KBM-7 (cell line): ENCODE data around the gene ASTL.
"Not testable (repeated sequence)": the region's sequence is repeated elsewhere in the genome, so short reads cannot be mapped to it uniquely, and the experiment has no call there.

Experiments
- DNase-seq: peaks from one replicate; pipeline ENCODE4 v3.0.0-alpha.2; 2015
- in situ Hi-C: fragments of 300-500 bp; cut with MboI; formaldehyde crosslinking; loops from 2 replicates; pipeline ENCODE4 v1.14.3; 2020; ENCODE audit warnings: low sequenced_read_pairs, low pct_unique_long_range_greater_than_20kb, mixed read lengths

Gene ASTL

GRCh38 chr2:96147593-96148201 is 9.4 kb upstream of the ASTL start:
- DNase-seq: no peak
- in situ Hi-C loops: no loop called here

- in situ Hi-C loops: no loop called here
- DNase-seq: peak; percentile 19
Measured at GRCh38 chr2:96146881-96147592, 8.7 kb upstream of the ASTL start.

- in situ Hi-C loops: no loop called here
- DNase-seq: peak; percentile 87
Measured at GRCh38 chr2:96146153-96146880, 8.0 kb upstream of the ASTL start.

DNA sequence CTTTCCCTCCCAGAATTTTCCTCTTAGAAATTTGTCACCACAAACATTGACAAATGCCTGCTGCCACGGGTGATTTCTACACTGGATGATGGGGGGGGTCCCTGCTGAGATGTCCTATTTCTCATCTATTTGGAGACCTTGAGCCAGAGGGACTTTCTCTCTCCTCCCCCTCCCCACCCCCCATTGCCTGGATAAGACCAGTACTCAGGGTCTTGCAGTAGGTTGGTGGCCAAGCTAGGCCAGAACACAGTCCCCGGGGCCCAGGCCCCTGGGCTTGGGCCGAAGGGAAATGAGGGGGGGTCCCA is 7.5 kb upstream of the ASTL start:
- in situ Hi-C loops: no loop called here
- DNase-seq: no peak

DNA sequence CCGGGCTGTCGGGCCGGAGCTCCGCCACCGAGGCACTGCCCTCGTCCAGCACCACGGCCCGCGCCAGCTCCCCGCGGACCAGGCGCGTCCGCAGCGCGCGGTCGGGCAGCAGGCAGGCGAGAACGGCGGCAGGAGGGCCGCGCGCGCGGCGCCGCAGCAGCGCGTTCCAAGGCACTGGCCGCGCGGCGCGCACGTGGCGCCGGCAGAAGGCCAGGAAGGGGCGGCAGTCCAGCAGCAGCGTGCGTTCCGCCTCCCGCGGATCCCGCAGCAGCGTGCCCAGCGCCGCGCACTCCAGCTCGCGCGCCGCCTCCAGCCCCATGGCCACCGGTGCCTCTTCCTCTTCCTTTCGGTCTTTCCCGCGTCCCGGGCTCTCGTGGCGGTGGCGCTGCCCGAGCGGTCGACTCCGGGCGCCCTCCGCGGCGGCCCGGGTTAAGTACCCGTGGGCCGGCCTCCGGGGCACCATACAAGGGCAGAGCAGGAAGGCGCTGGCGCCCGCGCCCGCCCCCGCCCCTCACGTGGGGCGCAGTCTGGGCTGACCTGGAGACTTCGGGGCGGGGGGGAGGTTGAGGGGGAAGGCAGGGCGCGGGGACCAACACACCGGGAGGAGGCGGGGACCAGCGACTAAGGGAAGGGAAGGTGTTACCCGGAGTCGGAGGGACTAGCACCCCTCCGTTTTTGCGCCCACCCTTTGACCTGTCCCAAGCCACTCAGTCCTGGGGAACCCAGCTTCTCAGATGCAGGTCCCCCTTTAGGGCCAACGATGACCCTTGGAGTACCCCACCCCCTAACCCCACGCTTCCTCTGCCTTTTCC is 6.9 kb upstream of the ASTL start, which contains the start of gene DUSP2:
DUSP2 (minus strand) TSS at position 405 of the 812 bp plus-strand sequence; CDS start at position 319, 86 bp downstream.
- in situ Hi-C loops: no loop called here

GRCh38 chr2:96144481-96145035 is 6.3 kb upstream of the ASTL start:
- DNase-seq: peak; percentile 43
- in situ Hi-C loops: no loop called here

More for the DNA sequence above, 6.9 kb upstream of the ASTL start, which contains the start of gene DUSP2:
- peak; percentile 90 for DNase-seq

DNA sequence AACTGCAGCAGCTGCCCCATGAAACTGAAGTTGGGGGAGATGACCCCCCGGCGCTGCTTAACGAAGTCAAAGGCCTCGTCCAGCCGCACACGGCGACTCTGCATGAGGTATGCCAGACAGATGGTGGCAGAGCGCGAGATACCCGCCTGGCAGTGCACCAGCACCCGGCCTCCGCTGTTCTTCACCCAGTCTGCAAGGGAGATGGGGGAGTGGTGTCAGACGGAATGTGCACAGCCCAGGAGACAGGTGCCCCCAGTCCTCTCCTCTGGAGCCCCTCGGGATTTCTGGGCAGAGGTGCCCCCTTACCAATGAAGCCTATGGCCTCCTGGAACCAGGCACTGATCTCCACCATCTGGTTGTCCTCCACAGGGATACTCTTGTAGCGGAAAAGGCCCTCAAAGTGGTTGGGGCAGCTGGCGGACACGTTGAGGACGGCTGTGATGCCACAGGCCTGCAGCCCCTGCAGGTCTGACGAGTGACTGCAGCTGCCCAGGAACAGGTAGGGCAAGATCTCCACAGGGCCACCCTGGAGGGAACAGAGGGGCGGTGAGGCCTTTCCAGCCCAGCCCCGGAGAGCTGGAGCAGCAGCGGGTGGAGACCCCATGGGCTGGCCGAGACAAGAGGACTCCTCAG is 5.7 kb upstream of the ASTL start:
- in situ Hi-C loops: no loop called here
- DNase-seq: no peak

GRCh38 chr2:96143231-96143847 is 5.0 kb upstream of the ASTL start:
- in situ Hi-C loops: no loop called here
- no peak for DNase-seq

DNA sequence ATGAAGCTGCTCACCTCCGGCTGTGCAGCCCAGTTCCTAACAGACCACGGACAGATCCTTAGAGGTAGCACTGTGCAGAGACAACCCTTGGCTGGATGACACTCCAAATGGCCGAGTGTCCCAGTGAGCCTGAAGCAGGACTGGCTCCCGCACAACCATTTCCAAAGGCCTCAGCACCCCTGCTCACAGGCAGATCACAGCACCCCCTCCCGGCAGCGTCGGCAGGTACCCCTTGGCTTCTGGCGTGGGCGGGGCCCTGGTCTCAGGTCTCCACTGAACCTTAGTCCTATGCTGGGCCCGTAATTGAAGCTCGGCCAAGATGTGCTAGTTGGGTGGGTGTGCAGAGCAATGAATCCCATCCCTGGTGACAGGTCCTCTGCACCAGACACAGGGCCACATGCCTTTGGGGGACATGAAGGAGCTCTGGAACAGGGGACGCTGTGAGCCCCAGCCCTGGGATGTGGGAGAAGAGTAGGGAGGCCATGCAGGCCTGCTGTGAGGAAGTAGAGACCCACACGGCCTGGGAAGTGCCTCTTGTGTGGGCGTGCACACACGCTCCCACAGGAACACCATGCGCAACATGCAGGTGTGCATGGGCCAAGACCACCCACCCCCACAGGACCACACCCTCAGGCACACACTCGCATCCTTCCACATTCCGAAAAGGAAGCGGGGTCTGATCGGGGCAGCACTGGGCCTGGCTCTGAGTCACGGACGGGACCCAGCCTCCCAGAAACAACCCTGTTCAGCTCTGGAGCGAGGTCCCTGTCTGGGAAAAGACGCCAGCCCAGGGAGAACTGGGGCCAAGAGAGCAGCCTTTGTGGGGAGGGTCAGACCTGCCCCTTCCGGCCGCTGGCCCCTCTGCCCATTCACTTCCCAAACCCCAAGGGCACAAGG is 4.2 kb upstream of the ASTL start:
- no peak for DNase-seq
- in situ Hi-C loops: no loop called here

DNA sequence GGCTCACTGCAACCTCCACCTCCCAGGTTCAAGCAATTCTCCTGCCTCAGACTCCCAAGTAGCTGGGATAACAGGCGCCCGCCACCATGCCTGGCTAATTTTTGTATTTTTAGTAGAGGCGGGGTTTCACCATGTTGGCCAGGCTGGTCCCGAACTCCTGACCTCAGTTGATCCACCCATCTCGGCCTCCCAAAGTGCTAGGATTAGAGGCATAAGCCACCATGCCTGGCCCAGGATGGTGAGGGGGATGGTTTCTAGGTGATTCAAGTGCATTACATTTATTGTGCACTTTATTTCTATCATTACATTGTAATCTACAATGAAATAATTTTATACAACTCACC is 3.3 kb upstream of the ASTL start:
- in situ Hi-C loops: not testable (repeated sequence)

GRCh38 chr2:96140941-96141623 is 2.8 kb upstream of the ASTL start:
- no peak for DNase-seq
- in situ Hi-C loops: no loop called here

More for the DNA sequence above, 3.3 kb upstream of the ASTL start:
- not testable (repeated sequence) for DNase-seq

- in situ Hi-C loops: no loop called here
- no peak for DNase-seq
Measured at GRCh38 chr2:96139181-96139758, 968 bp upstream of the ASTL start.

DNA sequence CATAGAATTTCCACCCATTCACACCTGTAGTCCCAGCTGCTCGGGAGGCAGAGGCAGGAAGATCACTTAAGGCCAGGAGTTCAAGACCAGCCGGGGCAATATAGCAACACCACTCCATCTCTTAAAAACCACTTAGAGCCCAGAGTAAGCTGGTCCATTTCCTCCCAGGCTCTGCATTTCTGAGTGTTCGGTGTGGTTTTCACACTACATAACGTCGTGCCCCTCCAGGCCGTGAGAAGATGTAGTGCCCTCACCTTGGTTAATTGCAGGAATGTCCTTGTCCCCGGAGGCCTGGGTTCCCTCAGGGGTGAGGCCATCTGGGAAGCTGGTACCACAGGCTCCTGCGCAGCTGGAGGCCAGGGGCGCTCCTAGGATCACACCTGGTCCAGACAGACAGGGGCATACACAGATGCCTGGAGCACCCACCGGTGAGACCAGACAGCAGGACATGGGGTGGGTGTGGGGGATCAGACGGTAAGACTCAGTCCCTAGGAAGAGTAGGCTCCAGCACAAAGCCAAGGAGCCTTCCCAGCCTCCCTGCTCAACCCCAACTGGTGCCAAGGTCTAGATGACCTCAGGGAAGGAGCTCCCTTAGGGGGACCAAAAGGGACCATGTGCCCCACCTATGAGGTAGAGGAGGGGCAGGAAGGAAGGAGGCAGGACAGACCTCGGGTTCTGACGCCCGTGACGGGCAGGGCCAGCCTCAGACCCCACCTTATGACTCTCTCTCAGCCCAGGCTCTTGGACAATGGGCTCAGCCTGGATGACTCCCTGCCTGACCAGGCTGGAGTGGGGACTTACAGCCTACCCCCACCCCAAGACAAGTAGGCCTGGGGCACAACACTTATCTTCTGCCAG is 752 bp downstream of the ASTL start:
- in situ Hi-C loops: no loop called here
- DNase-seq: no peak

DNA sequence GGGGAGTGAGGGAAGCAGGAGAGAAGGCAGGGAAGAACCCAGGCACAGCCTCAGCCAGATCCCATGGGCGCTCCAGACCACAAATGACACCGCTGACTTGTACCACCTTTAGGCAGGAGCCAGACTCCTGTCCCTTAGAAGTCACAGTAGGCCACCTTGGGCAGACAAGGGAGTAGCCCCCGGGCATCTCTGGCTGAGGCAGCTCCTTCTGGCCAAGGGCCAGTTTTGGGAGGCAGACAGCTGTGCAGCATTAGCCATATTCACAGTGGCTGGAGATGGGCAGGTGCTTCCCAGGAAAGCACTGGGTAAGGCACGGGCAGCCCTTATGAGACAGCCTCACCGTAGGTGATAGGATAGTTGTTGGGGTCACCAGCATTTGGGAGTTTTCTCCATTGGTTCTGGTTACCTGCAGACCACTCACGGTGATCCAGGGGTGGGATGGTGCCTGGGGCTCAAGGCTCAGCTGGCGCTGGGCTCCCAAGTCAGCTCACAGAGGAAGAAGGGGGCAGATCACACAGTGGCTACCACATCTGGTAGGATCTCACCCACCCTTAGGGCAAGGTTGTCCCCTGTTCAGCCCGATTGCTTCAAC is 2.1 kb downstream of the ASTL start:
- in situ Hi-C loops: no loop called here
- no peak for DNase-seq

- no peak for DNase-seq
- in situ Hi-C loops: no loop called here
Measured at GRCh38 chr2:96135621-96136020, 2.7 kb downstream of the ASTL start.
